ENCODE measurements around the gene IL1F10.

GRCh38 chr2:113076954-113077669 lies 9.3 kb downstream of the IL1F10 start:
- TF ChIP-seq CTCF (IDR thresholded peaks at IDR 0.05) (no peak), POLR2A (IDR thresholded peaks at IDR 0.05) (no peak)
